ENCODE measurements around the gene MYO7B.

MYO7B gene

DNA sequence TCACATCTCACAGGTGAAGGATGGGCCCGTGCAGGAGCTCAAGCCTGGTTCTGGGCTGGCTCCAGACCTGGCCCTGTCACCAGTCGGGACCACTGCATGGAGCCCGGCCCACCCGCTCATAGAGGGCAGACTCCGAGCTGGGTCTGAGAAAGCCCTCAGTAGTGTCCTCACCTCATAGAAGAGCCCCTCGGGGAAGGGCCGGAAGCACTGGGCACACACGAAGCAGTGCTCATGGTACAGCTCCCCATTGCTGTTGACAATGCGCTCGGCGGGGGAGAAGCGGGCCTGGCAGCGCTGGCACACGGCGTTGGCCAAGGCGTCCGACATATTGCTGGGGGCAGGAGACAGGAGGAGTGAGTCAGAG lies 121.7 kb downstream of the MYO7B start:
- no peak overlapping the region for H3K4me2 ChIP-seq (ENCODE audit: low read length)
- H2AFZ ChIP-seq (ENCODE audit: low read length) = no peak overlapping the region
- no peak overlapping the region for H3K27ac ChIP-seq (ENCODE audit: low read depth, low read length, poor library complexity, severe bottlenecking)
- no peaks in the 10 kb centered on the region for H3K9me3 ChIP-seq (ENCODE audit: low read length)
- TF ChIP-seq, protein P1, sequence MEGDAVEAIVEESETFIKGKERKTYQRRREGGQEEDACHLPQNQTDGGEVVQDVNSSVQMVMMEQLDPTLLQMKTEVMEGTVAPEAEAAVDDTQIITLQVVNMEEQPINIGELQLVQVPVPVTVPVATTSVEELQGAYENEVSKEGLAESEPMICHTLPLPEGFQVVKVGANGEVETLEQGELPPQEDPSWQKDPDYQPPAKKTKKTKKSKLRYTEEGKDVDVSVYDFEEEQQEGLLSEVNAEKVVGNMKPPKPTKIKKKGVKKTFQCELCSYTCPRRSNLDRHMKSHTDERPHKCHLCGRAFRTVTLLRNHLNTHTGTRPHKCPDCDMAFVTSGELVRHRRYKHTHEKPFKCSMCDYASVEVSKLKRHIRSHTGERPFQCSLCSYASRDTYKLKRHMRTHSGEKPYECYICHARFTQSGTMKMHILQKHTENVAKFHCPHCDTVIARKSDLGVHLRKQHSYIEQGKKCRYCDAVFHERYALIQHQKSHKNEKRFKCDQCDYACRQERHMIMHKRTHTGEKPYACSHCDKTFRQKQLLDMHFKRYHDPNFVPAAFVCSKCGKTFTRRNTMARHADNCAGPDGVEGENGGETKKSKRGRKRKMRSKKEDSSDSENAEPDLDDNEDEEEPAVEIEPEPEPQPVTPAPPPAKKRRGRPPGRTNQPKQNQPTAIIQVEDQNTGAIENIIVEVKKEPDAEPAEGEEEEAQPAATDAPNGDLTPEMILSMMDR (IDR thresholded peaks at IDR 0.05; ENCODE audit: low read length) = no peak
- no peak for TF ChIP-seq EZH2 (IDR thresholded peaks at IDR 0.05; ENCODE audit: borderline replicate concordance, low read length)
- H3K9me2 ChIP-seq (ENCODE audit: low read depth, low read length) = no peaks in the 10 kb centered on the region
- no peaks in the 10 kb centered on the region for H3K36me3 ChIP-seq (ENCODE audit: insufficient read depth, low read length)
- no peaks in the 10 kb centered on the region for H3K79me2 ChIP-seq (ENCODE audit: insufficient read depth, low read length)
- H3K9ac ChIP-seq (ENCODE audit: low read length) = no peak overlapping the region
- no peak overlapping the region for H3K4me3 ChIP-seq (ENCODE audit: low read depth, low read length, poor library complexity, severe bottlenecking)
- no peaks in the 10 kb centered on the region for H3K4me1 ChIP-seq (ENCODE audit: insufficient read depth, low read length, severe bottlenecking)
- H4K20me1 ChIP-seq (ENCODE audit: insufficient read depth, low read length) = no peaks in the 10 kb centered on the region
- H3F3A ChIP-seq (ENCODE audit: insufficient read depth, low read length) = no peaks in the 10 kb centered on the region
- peaks cover 10% of the 10 kb centered on the region; the same call in 1 of the 2 replicates for H3K27me3 ChIP-seq (ENCODE audit: insufficient read depth, low read length)

DNA sequence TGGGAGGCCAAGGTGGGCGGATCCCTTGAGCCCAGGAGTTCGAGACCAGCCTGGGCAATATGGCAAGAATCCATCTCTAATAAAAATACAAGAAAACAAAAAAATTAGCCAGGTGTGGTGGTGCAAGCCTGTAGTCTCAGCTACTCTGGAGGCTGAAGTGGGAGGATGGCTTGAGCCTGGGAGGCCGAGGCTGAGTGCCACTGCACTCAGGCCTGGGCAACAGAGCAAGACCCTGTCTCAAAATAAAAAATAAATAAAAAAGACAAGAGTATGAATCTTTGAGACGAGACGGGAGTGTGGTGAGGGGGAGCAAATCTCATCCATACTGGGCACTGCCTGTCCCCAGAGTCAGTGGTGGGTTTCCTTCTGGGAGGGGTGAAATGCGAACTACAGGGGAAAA lies 122.7 kb downstream of the MYO7B start:
- H3K36me3 ChIP-seq (ENCODE audit: insufficient read depth, low read length) = no peaks in the 10 kb centered on the region
- H3K4me2 ChIP-seq (ENCODE audit: low read length) = no peak overlapping the region
- H3K9me2 ChIP-seq (ENCODE audit: low read depth, low read length) = no peaks in the 10 kb centered on the region
- H3K27ac ChIP-seq (ENCODE audit: low read depth, low read length, poor library complexity, severe bottlenecking) = no peak overlapping the region
- peaks cover 10% of the 10 kb centered on the region; the same call in 1 of the 2 replicates for H3K27me3 ChIP-seq (ENCODE audit: insufficient read depth, low read length)
- no peaks in the 10 kb centered on the region for H4K20me1 ChIP-seq (ENCODE audit: insufficient read depth, low read length)
- H3K9ac ChIP-seq (ENCODE audit: low read length) = no peak overlapping the region
- H2AFZ ChIP-seq (ENCODE audit: low read length) = no peak overlapping the region
- H3K4me3 ChIP-seq (ENCODE audit: low read depth, low read length, poor library complexity, severe bottlenecking) = no peak overlapping the region
- TF ChIP-seq, protein P1 (IDR thresholded peaks at IDR 0.05; ENCODE audit: low read length) = no peak
- TF ChIP-seq EZH2 (IDR thresholded peaks at IDR 0.05; ENCODE audit: borderline replicate concordance, low read length) = no peak
- no peaks in the 10 kb centered on the region for H3F3A ChIP-seq (ENCODE audit: insufficient read depth, low read length)
- no peaks in the 10 kb centered on the region for H3K9me3 ChIP-seq (ENCODE audit: low read length)
- H3K4me1 ChIP-seq (ENCODE audit: insufficient read depth, low read length, severe bottlenecking) = no peaks in the 10 kb centered on the region
- no peaks in the 10 kb centered on the region for H3K79me2 ChIP-seq (ENCODE audit: insufficient read depth, low read length)

DNA sequence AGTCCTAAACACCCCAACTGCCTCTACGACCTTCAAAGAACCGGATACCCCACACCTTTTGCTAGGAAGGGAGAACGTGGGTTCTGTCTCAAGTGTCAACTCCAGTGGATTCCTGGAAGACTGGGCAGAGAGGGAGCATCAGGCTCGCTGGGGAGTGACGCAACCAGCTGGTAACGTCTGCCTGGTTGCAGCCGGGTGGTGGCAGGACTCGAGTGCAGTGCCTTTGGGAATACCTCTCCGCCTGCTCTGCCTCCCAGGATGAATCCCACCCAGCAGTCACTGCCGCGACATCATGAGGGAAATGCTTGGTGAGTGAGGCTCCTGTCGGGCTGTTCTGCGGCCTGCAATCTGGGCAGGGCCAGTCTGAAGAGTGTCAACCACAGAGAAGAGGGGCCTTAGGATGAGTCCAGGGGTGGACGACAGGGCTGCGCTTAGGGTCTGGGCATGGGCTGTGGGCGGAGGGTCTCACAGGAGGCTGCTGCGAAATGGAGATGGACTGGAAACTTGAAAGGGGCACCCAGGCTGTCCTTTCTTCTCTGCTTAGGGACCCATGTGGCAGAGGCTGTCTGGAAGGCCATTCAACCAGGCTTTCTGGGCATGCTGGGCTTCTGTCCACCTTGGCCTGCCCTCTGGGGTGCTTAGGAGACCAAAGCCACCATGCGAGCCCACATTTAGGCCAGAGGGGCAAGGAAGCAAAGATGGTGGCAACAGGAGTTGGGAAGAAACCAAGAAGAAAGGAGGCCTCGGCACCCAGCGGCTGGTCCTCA lies 123.3 kb downstream of the MYO7B start:
- no peaks in the 10 kb centered on the region for H4K20me1 ChIP-seq (ENCODE audit: insufficient read depth, low read length)
- H3K9me3 ChIP-seq (ENCODE audit: low read length) = no peaks in the 10 kb centered on the region
- H3K27ac ChIP-seq (ENCODE audit: low read depth, low read length, poor library complexity, severe bottlenecking) = no peak overlapping the region
- no peaks in the 10 kb centered on the region for H3F3A ChIP-seq (ENCODE audit: insufficient read depth, low read length)
- H3K4me3 ChIP-seq (ENCODE audit: low read depth, low read length, poor library complexity, severe bottlenecking) = no peak overlapping the region
- no peak overlapping the region for H3K9ac ChIP-seq (ENCODE audit: low read length)
- TF ChIP-seq EZH2 (IDR thresholded peaks at IDR 0.05; ENCODE audit: borderline replicate concordance, low read length) = no peak
- TF ChIP-seq, protein P1 (IDR thresholded peaks at IDR 0.05; ENCODE audit: low read length) = no peak
- H3K27me3 ChIP-seq (ENCODE audit: insufficient read depth, low read length) = peaks cover 10% of the 10 kb centered on the region; the same call in 1 of the 2 replicates
- H3K36me3 ChIP-seq (ENCODE audit: insufficient read depth, low read length) = no peaks in the 10 kb centered on the region
- no peaks in the 10 kb centered on the region for H3K4me1 ChIP-seq (ENCODE audit: insufficient read depth, low read length, severe bottlenecking)
- no peak overlapping the region for H3K4me2 ChIP-seq (ENCODE audit: low read length)
- H2AFZ ChIP-seq (ENCODE audit: low read length) = no peak overlapping the region
- H3K79me2 ChIP-seq (ENCODE audit: insufficient read depth, low read length) = no peaks in the 10 kb centered on the region
- H3K9me2 ChIP-seq (ENCODE audit: low read depth, low read length) = no peaks in the 10 kb centered on the region

Data from OCI-LY1 (cell line).